Measurements from ENCODE around the gene STEEP1.

- TF ChIP-seq CTCF (IDR thresholded peaks at IDR 0.05) (peak; percentile 74 to 77 (median 76)), POLR2A (IDR thresholded peaks at IDR 0.05) (no peak)
These were observed 49.0 kb downstream of the STEEP1 start for GRCh38 chrX:119516157-119516702.

Measured in right lobe of liver (tissue), 4 donors.